K562 (cell line): ENCODE measurements around the gene MEIKIN. TPM values are rescaled to one million over a fixed set of nuclear protein-coding genes. Genes with fewer than 3 reads are reported as not detected.

ENCODE experiments used
- DPF2 ChIP-seq: fragments of 450-650 bp; IDR thresholded peaks from 2 replicates; pipeline ENCODE4 v1.6.1; 2016
- FOXK1 ChIP-seq: sonication (generic); formaldehyde crosslinking; IDR thresholded peaks from 2 replicates; pipeline ENCODE4 v1.8.0; 2022; ENCODE audit warnings: missing genetic modification reagents, mild to moderate bottlenecking, borderline replicate concordance
- HNRNPL ChIP-seq: fragments of 200-400 bp; formaldehyde crosslinking; IDR thresholded peaks from 2 replicates; pipeline ENCODE4 v1.6.1; 2017; ENCODE audit warnings: low read depth, mild to moderate bottlenecking, low read length
- KLF10 ChIP-seq: fragments of 250-450 bp; sonication (Bioruptor Pico); IDR thresholded peaks from 2 replicates; pipeline ENCODE4 v1.6.1; 2021; ENCODE audit warnings: matching md5 sums
- MAFK ChIP-seq: IDR thresholded peaks from 2 replicates; pipeline ENCODE4 v1.6.1; 2011; ENCODE audit warnings: low read length, improper control_type of control experiment
- MYBL2 ChIP-seq, 2 experiments: fragments of 450-650 bp in 1 of 2; sonication (generic) in 1 of 2; formaldehyde crosslinking in 1 of 2; IDR thresholded peaks; 2 replicates each; pipeline versions ENCODE4 v1.6.1 to v1.8.1; 2017 to 2022; ENCODE audit warnings: borderline replicate concordance in 1 of 2, inconsistent platforms in 1 of 2, low read depth in 1 of 2, mild to moderate bottlenecking in 1 of 2, missing genetic modification reagents in 1 of 2, moderate library complexity in 1 of 2
- NR2F6 ChIP-seq: fragments of 450-650 bp; formaldehyde crosslinking; IDR thresholded peaks from 2 replicates; pipeline ENCODE4 v1.4.0; 2020; ENCODE audit warnings: mild to moderate bottlenecking
- SMAD3 ChIP-seq: fragments of 450-650 bp; formaldehyde crosslinking; conservative IDR thresholded peaks from 2 replicates; pipeline ENCODE4 v1.4.0; 2020; ENCODE audit warnings: mild to moderate bottlenecking
- TCF7L2 ChIP-seq: fragments of 150-350 bp; IDR thresholded peaks from 2 replicates; pipeline ENCODE4 v1.6.1; 2016; ENCODE audit warnings: low read depth, mild to moderate bottlenecking, low read length, moderate library complexity
- TRIM24 ChIP-seq, 2 experiments: fragments of 450-650 bp; IDR thresholded peaks; 2 replicates each; pipeline ENCODE4 v1.6.1; 2016
- YBX1 ChIP-seq: fragments of 450-650 bp; IDR thresholded peaks from 2 replicates; pipeline ENCODE4 v1.7.1; 2016; ENCODE audit warnings: mild to moderate bottlenecking
- ZC3H11A ChIP-seq: IDR thresholded peaks from 2 replicates; pipeline ENCODE4 v1.6.1; 2012; ENCODE audit warnings: low read depth, low read length, improper control_type of control experiment
- ZNF143 ChIP-seq: sonication (generic); formaldehyde crosslinking; IDR thresholded peaks from 2 replicates; pipeline ENCODE4 v1.9.0; 2022; ENCODE audit warnings: mild to moderate bottlenecking, missing genetic modification reagents
- ZNF175 ChIP-seq: fragments of 200-800 bp; sonication (Bioruptor generic); IDR thresholded peaks from 2 replicates; pipeline ENCODE4 v1.6.1; 2016; ENCODE audit warnings: low read depth, mild to moderate bottlenecking, missing genetic modification characterization, missing compliant biosample characterization
- ZNF354B ChIP-seq: fragments of 250-450 bp; sonication (Bioruptor Pico); IDR thresholded peaks from 2 replicates; pipeline ENCODE4 v1.4.0; 2020
- polyA plus RNA-seq, 8 experiments: library from polyadenylated mRNA; depleted of rRNA in 4 of 8; stranded (reverse) in 5 of 8; unstranded in 3 of 8; fragments of >200 nt; fragmentation: Nextera tagmentation in 2 of 8; fragmentation: Illumina TruSeq in 1 of 8; extraction: Ambion mirVana in 2 of 8; extraction: Trizol in 1 of 8; gene quantifications; 2 replicates each; pipeline versions ENCODE4 v1.2.1 to v1.2.3, GENCODE V29; 2011 to 2014; ENCODE audit warnings: inconsistent platforms in 1 of 8, missing spikeins in 1 of 8
- total RNA-seq, 7 experiments: library from RNA; depleted of rRNA in 6 of 7; stranded (reverse); fragments of >200 nt in 6 of 7; fragmentation: Illumina TruSeq in 2 of 7; extraction: Trizol in 2 of 7; gene quantifications; 2 replicates each; pipeline versions ENCODE4 v1.2.1 to v1.2.3, GENCODE V29; 2011 to 2021; ENCODE audit warnings: low replicate concordance in 1 of 7
- TF ChIP-seq, protein P1 (sequence below), 2 experiments: fragments of 150-350 bp in 1 of 2; IDR thresholded peaks; 2 replicates each; pipeline ENCODE4 v1.6.1; 2012 to 2016; ENCODE audit warnings: low read depth in 2 of 2, low read length in 2 of 2, mild to moderate bottlenecking in 1 of 2, moderate library complexity in 1 of 2
- TF ChIP-seq, protein P2 (sequence below): fragments of 450-650 bp; IDR thresholded peaks from 2 replicates; pipeline ENCODE4 v1.6.1; 2016
- TF ChIP-seq, protein P3 (sequence below): fragments of 250-450 bp; sonication (Bioruptor Pico); IDR thresholded peaks from 2 replicates; pipeline ENCODE4 v1.8.0; 2022; ENCODE audit warnings: inconsistent platforms, mild to moderate bottlenecking, moderate library complexity, borderline replicate concordance
- TF ChIP-seq, protein P4 (sequence below): sonication (generic); formaldehyde crosslinking; IDR thresholded peaks from 2 replicates; pipeline ENCODE4 v1.8.1; 2023; ENCODE audit warnings: mild to moderate bottlenecking, missing genetic modification reagents
- TF ChIP-seq, protein P5 (sequence below), 2 experiments: fragments of 450-650 bp in 1 of 2; sonication (generic) in 1 of 2; formaldehyde crosslinking in 1 of 2; IDR thresholded peaks in 1 of 2; conservative IDR thresholded peaks in 1 of 2; 2 replicates each; pipeline versions ENCODE4 v1.6.1 to v1.8.1; 2016 to 2023; ENCODE audit warnings: mild to moderate bottlenecking in 2 of 2, moderate library complexity in 2 of 2, inconsistent platforms in 1 of 2, missing genetic modification reagents in 1 of 2

MEIKIN gene
- total and polyA plus RNA-seq, 9 of the 15 experiments (the other 6 are each of a cell fraction or from before 2014, with no cell fraction given), result 0.18 TPM; not detected in 8

DNA sequence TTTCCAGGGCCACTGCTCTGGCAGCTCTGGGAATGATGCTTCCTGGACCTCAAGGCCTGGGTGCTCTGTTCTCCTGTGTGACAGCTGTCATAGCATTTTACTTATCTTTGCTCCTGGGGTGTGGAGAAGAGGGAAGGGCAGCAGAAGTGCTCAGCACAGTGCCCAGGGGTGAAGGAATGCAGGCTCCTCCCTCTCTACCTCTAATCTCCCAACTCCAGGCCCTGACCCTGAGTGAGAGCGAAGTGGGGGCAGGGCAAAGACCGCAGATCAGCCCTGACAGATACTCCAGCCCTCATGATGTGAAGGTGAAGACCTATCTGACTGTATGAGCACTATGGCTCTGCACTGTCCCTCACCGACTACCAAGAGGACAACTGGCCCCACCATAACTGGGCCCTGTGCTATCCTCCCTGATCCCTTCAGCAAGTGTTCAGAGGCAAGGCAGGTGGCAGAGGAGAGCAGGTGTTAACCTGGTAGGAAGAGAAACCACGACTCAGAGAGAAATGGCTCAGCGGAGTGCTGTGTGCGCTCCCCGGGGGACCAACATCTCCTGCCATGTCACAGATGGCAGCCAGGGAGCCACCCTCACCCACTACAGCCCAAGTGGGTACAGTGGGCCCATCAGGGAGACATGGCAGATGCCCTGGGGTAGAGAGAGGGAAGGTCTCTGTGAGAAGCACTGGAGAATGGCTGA is 49.2 kb upstream of the MEIKIN start (continued):
- TF ChIP-seq, protein P1, sequence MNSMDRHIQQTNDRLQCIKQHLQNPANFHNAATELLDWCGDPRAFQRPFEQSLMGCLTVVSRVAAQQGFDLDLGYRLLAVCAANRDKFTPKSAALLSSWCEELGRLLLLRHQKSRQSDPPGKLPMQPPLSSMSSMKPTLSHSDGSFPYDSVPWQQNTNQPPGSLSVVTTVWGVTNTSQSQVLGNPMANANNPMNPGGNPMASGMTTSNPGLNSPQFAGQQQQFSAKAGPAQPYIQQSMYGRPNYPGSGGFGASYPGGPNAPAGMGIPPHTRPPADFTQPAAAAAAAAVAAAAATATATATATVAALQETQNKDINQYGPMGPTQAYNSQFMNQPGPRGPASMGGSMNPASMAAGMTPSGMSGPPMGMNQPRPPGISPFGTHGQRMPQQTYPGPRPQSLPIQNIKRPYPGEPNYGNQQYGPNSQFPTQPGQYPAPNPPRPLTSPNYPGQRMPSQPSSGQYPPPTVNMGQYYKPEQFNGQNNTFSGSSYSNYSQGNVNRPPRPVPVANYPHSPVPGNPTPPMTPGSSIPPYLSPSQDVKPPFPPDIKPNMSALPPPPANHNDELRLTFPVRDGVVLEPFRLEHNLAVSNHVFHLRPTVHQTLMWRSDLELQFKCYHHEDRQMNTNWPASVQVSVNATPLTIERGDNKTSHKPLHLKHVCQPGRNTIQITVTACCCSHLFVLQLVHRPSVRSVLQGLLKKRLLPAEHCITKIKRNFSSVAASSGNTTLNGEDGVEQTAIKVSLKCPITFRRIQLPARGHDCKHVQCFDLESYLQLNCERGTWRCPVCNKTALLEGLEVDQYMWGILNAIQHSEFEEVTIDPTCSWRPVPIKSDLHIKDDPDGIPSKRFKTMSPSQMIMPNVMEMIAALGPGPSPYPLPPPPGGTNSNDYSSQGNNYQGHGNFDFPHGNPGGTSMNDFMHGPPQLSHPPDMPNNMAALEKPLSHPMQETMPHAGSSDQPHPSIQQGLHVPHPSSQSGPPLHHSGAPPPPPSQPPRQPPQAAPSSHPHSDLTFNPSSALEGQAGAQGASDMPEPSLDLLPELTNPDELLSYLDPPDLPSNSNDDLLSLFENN (IDR thresholded peaks at IDR 0.05; ENCODE audit: low read depth in 2 of 2, low read length in 2 of 2), result peak in 1 of 2 experiments; percentile 96; a peak in 2 of 4 replicates
- peak; percentile 32; the same call in 1 of the 2 replicates for TF ChIP-seq MAFK
- 0 out of 2 replicates have a peak, but pooled peaks have one; percentile 44 for TF ChIP-seq ZC3H11A
- TF ChIP-seq, protein P2, sequence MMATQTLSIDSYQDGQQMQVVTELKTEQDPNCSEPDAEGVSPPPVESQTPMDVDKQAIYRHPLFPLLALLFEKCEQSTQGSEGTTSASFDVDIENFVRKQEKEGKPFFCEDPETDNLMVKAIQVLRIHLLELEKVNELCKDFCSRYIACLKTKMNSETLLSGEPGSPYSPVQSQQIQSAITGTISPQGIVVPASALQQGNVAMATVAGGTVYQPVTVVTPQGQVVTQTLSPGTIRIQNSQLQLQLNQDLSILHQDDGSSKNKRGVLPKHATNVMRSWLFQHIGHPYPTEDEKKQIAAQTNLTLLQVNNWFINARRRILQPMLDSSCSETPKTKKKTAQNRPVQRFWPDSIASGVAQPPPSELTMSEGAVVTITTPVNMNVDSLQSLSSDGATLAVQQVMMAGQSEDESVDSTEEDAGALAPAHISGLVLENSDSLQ, result peak; percentile 94
- TF ChIP-seq FOXK1, result no peak
- no peak for TF ChIP-seq TCF7L2
- TF ChIP-seq DPF2, result peak; percentile 96
- TF ChIP-seq ZNF175 (CRISPR knock-in tag), result peak; percentile 66; the same call in 1 of the 2 replicates
- peak; percentile 90 for TF ChIP-seq HNRNPL
- TF ChIP-seq ZNF143, result no peak
- no peak for TF ChIP-seq MYBL2 (IDR thresholded peaks at IDR 0.05; ENCODE audit: low read depth)
- TF ChIP-seq MYBL2 (CRISPR knock-in tag; IDR thresholded peaks at IDR 0.05; ENCODE audit: borderline replicate concordance), result no peak
- TF ChIP-seq, protein P3, sequence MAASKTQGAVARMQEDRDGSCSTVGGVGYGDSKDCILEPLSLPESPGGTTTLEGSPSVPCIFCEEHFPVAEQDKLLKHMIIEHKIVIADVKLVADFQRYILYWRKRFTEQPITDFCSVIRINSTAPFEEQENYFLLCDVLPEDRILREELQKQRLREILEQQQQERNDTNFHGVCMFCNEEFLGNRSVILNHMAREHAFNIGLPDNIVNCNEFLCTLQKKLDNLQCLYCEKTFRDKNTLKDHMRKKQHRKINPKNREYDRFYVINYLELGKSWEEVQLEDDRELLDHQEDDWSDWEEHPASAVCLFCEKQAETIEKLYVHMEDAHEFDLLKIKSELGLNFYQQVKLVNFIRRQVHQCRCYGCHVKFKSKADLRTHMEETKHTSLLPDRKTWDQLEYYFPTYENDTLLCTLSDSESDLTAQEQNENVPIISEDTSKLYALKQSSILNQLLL, result no peak
- no peak for TF ChIP-seq SMAD3 (CRISPR knock-in tag)
- peak; percentile 93 to 96 for TF ChIP-seq TRIM24 (IDR thresholded peaks at IDR 0.05)
- no peak for TF ChIP-seq ZNF354B (CRISPR knock-in tag)
- no peak for TF ChIP-seq YBX1
- TF ChIP-seq, protein P4, sequence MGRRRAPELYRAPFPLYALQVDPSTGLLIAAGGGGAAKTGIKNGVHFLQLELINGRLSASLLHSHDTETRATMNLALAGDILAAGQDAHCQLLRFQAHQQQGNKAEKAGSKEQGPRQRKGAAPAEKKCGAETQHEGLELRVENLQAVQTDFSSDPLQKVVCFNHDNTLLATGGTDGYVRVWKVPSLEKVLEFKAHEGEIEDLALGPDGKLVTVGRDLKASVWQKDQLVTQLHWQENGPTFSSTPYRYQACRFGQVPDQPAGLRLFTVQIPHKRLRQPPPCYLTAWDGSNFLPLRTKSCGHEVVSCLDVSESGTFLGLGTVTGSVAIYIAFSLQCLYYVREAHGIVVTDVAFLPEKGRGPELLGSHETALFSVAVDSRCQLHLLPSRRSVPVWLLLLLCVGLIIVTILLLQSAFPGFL (CRISPR knock-in tag), result no peak
- no peak for TF ChIP-seq KLF10
- TF ChIP-seq NR2F6 (CRISPR knock-in tag), result no peak
- TF ChIP-seq, protein P5, sequence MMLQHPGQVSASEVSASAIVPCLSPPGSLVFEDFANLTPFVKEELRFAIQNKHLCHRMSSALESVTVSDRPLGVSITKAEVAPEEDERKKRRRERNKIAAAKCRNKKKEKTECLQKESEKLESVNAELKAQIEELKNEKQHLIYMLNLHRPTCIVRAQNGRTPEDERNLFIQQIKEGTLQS (IDR thresholded peaks at IDR 0.05), result no peak
- TF ChIP-seq, protein P5 (CRISPR knock-in tag; conservative IDR thresholded peaks at IDR 0.05), result no peak; the same call in 1 of the 2 replicates
